ENCODE results near the gene MRPS12. TPM values are rescaled to one million over a fixed set of nuclear protein-coding genes. Genes with fewer than 3 reads are reported as not detected.

The MRPS12 gene
- total RNA-seq, 1 experiment from 2014 or later = 81.3 TPM

DNA sequence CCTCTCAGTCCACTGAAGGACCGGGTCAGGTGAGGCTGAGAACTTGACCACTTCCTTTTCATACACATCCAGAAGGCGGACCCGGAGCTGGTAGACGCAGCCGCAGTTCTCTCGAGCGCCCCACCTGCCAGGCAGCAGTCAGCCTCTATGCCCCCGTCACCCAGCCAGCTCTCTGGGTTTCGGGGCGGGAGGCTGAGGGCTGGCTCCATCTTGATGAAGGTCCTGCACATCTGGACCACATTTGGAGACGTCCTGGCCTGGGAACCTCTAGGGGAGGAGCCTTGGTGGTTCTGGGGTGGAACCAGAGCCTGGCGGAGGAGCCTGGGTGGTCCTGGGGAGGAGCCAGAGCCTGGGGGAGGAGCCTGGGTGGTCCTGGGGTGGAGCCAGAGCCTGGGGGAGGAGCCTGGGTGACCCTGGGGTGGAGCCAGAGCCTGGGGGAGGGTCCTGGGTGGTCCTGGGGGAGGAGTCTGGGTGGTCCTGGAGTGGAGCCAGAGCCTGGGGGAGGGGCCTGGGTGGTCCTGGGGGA is 14.3 kb downstream of the MRPS12 start:
- Mint-ChIP-seq H3K4me1 (peaks cover 3% of the 10 kb centered on the region in 2 experiments; a peak in 2 of 4 replicates), H3K36me3 (ENCODE audit: insufficient read depth in 1 of 3, low read depth in 3 of 3) (peaks cover 13 to 34% (median 31%) of the 10 kb centered on the region in 3 experiments), H3K9me3 (no peaks in the 10 kb centered on the region; a peak in 1 of 5 replicates), H3K27me3 (ENCODE audit: low read depth) (peaks cover 21% of the 10 kb centered on the region), H3K4me3 (no peak overlapping the region), H3K27ac (no peak overlapping the region)
- Histone ChIP-seq H3K9me3 (ENCODE audit: control insufficient read depth, low read depth, low read length) (no peaks in the 10 kb centered on the region), H3K27me3 (ENCODE audit: insufficient read depth, low read length) (no peaks in the 10 kb centered on the region), H3K79me2 (ENCODE audit: insufficient read depth, low read length) (no peaks in the 10 kb centered on the region), H3K4me2 (ENCODE audit: insufficient read depth, insufficient read length, low read length) (no peak overlapping the region), H3K79me1 (ENCODE audit: insufficient read depth, low read depth, low read length, poor library complexity, severe bottlenecking) (no peaks in the 10 kb centered on the region), H3K56ac (ENCODE audit: insufficient read length, low read depth, low read length) (no peak overlapping the region), H3K4ac (ENCODE audit: low read depth, low read length) (no peak overlapping the region), H4K8ac (replicated peaks; ENCODE audit: insufficient read length, low read depth, low read length) (no peak overlapping the region), H3K23ac (ENCODE audit: insufficient read length, low read depth, low read length) (no peak overlapping the region), H4K5ac (ENCODE audit: insufficient read length, low read depth, low read length) (no peak overlapping the region), H4K20me1 (ENCODE audit: control insufficient read depth, insufficient read depth, insufficient read length) (no peaks in the 10 kb centered on the region), H3T11ph (ENCODE audit: low read length) (no peak overlapping the region), H2AFZ (ENCODE audit: low read length) (no peak overlapping the region), H2BK20ac (ENCODE audit: low read depth, low read length, poor library complexity, severe bottlenecking) (no peak overlapping the region), H3K9ac (ENCODE audit: extremely low read depth, insufficient read length, low read length) (no peak overlapping the region), H3K18ac (ENCODE audit: insufficient read length, low read depth, low read length) (no peak overlapping the region), H2BK120ac (ENCODE audit: low read depth, low read length, poor library complexity, severe bottlenecking) (no peak overlapping the region), H2BK15ac (ENCODE audit: low read depth, low read length) (no peak overlapping the region), H2BK5ac (ENCODE audit: insufficient read length, low read length) (no peak overlapping the region), H2AK5ac (ENCODE audit: insufficient read length, low read length) (no peak overlapping the region), H3K14ac (ENCODE audit: insufficient read depth, low read length) (no peak overlapping the region), H2BK12ac (ENCODE audit: insufficient read length, low read depth, low read length) (no peak overlapping the region), H3K27ac (ENCODE audit: insufficient read length, low read depth, low read length) (no peak overlapping the region), H3K23me2 (ENCODE audit: insufficient read length, low read depth, low read length, poor library complexity, severe bottlenecking) (no peaks in the 10 kb centered on the region), H4K91ac (ENCODE audit: insufficient read length, low read depth, low read length) (no peak overlapping the region), H3K4me1 (ENCODE audit: insufficient read depth, low read length) (no peaks in the 10 kb centered on the region)
- no peak for DNase-seq
- no CpG with 5 or more reads among the region's 12 CpGs for WGBS (ENCODE audit: extremely low coverage, insufficient read length, low lambda C conversion rate)
- TF ChIP-seq, protein P1, sequence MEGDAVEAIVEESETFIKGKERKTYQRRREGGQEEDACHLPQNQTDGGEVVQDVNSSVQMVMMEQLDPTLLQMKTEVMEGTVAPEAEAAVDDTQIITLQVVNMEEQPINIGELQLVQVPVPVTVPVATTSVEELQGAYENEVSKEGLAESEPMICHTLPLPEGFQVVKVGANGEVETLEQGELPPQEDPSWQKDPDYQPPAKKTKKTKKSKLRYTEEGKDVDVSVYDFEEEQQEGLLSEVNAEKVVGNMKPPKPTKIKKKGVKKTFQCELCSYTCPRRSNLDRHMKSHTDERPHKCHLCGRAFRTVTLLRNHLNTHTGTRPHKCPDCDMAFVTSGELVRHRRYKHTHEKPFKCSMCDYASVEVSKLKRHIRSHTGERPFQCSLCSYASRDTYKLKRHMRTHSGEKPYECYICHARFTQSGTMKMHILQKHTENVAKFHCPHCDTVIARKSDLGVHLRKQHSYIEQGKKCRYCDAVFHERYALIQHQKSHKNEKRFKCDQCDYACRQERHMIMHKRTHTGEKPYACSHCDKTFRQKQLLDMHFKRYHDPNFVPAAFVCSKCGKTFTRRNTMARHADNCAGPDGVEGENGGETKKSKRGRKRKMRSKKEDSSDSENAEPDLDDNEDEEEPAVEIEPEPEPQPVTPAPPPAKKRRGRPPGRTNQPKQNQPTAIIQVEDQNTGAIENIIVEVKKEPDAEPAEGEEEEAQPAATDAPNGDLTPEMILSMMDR (conservative IDR thresholded peaks at IDR 0.05) = no peak

All from H9 (cell line).